SK-N-SH (cell line): ENCODE results near the gene SESTD1.

Experiments used
- CTCF ChIP-seq: fragments of 200-600 bp; sonication (generic); IDR thresholded peaks from 2 replicates; pipeline ENCODE4 v1.6.1; 2017; ENCODE audit warnings: antibody characterized with exemption, mild to moderate bottlenecking, moderate library complexity
- ELF1 ChIP-seq: IDR thresholded peaks from 2 replicates; pipeline ENCODE4 v1.4.0; 2012
- EP300 ChIP-seq, 2 experiments: IDR thresholded peaks; 2 replicates each; pipeline versions ENCODE4 v1.4.0 to v1.6.1; 2012; ENCODE audit warnings: borderline replicate concordance in 1 of 2, low read depth in 1 of 2, low read length in 1 of 2
- NFIC ChIP-seq: IDR thresholded peaks from 2 replicates; pipeline ENCODE4 v1.4.0; 2012; ENCODE audit warnings: borderline replicate concordance
- POLR2AphosphoS5 ChIP-seq: IDR thresholded peaks from 2 replicates; pipeline ENCODE4 v1.6.1; 2012; ENCODE audit warnings: low read depth, low read length
- RAD21 ChIP-seq: IDR thresholded peaks from 2 replicates; pipeline ENCODE4 v1.6.1; 2012; ENCODE audit warnings: mild to moderate bottlenecking, low read length
- TAF1 ChIP-seq: IDR thresholded peaks from 2 replicates; pipeline ENCODE4 v1.6.1; 2012; ENCODE audit warnings: low read depth, mild to moderate bottlenecking, low read length, moderate library complexity, borderline replicate concordance
- TCF12 ChIP-seq: IDR thresholded peaks from 2 replicates; pipeline ENCODE4 v1.4.0; 2012
- TF ChIP-seq, protein P1 (sequence below): fragments of 150-350 bp; IDR thresholded peaks from 2 replicates; pipeline ENCODE4 v1.6.1; 2017; ENCODE audit warnings: antibody characterized with exemption, low read length, low read depth, borderline replicate concordance

GRCh38 chr2:179233083-179233490 is 31.5 kb downstream of the SESTD1 start:
- TF ChIP-seq, protein P1, sequence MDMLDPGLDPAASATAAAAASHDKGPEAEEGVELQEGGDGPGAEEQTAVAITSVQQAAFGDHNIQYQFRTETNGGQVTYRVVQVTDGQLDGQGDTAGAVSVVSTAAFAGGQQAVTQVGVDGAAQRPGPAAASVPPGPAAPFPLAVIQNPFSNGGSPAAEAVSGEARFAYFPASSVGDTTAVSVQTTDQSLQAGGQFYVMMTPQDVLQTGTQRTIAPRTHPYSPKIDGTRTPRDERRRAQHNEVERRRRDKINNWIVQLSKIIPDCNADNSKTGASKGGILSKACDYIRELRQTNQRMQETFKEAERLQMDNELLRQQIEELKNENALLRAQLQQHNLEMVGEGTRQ, result no peak
- no peak for TF ChIP-seq RAD21
- TF ChIP-seq CTCF, result no peak
- TF ChIP-seq NFIC, result no peak
- TF ChIP-seq POLR2AphosphoS5, result no peak
- no peak for TF ChIP-seq EP300 (IDR thresholded peaks at IDR 0.05; ENCODE audit: borderline replicate concordance in 1 of 2, low read depth in 1 of 2, low read length in 1 of 2)
- no peak for TF ChIP-seq ELF1
- TF ChIP-seq TAF1, result no peak
- TF ChIP-seq TCF12, result no peak
